HCT116 (cell line): ENCODE results near the gene WFDC1. TPM values are rescaled to one million over a fixed set of nuclear protein-coding genes. Genes with fewer than 3 reads are reported as not detected.

Source experiments
- ATAC-seq: fragments of 200-7000 bp; cut with Tn5 transposase; 2 replicates; pipeline ENCODE4 v1.9.1; 2020; ENCODE audit warnings: mild to moderate bottlenecking, moderate library complexity
- BruUV-seq: library from RNA; stranded (reverse); fragments of 400-500 nt; replicated peaks from 2 replicates; lab custom pipeline; 2021; lab: Mats Ljungman, UMichigan
- CTCF ChIA-PET: fragments of 300-600 bp; sonication (Branson Sonifier 250); formaldehyde crosslinking; loops from one replicate; lab custom pipeline; 2021; ENCODE audit warnings: antibody characterized with exemption; lab: Charles Lee
- POLR2A ChIA-PET: fragments of 300-600, 350-600 bp; sonication (Branson Sonifier 250); formaldehyde crosslinking; loops from one replicate; lab custom pipeline; 2021; ENCODE audit warnings: antibody characterized with exemption; lab: Charles Lee
- RAD21 ChIA-PET, 2 experiments: fragments of 300-600 bp; sonication (Branson Sonifier 250); formaldehyde crosslinking; loops; one replicate each; lab custom pipeline; 2023; ENCODE audit warnings: low total read pairs in 2 of 2; ENCODE audit not compliant: uncharacterized antibody in 2 of 2, unreplicated experiment in 2 of 2, low non-redundant PET in 1 of 2; lab: Charles Lee
- DNase-seq: peaks from one replicate; pipeline ENCODE4 v3.0.0-alpha.2; 2010; ENCODE audit warnings: low read depth, low spot score
- H2AFZ ChIP-seq: fragments of 200-600 bp; shearing (Covaris generic), sonication (generic); 2 replicates; pipeline ENCODE4 v1.6.1; 2017; ENCODE audit warnings: low read depth, mixed run types, mixed read lengths, antibody characterized with exemption, low read length; ENCODE audit not compliant: poor library complexity, severe bottlenecking
- H3K27ac ChIP-seq: 2 replicates; pipeline ENCODE4 v1.5.1; 2012; ENCODE audit warnings: low read depth, low read length
- H3K27me3 ChIP-seq: fragments of 200-600 bp; sonication (generic); 2 replicates; pipeline ENCODE4 v1.6.1; 2016; ENCODE audit warnings: mixed run types, low read length, mixed read lengths; ENCODE audit not compliant: insufficient read depth
- H3K36me3 ChIP-seq, 2 experiments: fragments of 200-500 bp in 1 of 2; fragments of 200-600 bp in 1 of 2; sonication (Bioruptor generic) in 1 of 2; sonication (generic) in 1 of 2; 2 replicates each; pipeline versions ENCODE4 v1.5.1 to v1.6.1; 2014 to 2016; ENCODE audit warnings: low read length in 2 of 2, inconsistent platforms in 1 of 2, mixed read lengths in 1 of 2, mixed run types in 1 of 2; ENCODE audit not compliant: insufficient read depth in 2 of 2, control insufficient read depth in 1 of 2
- H3K4me1 ChIP-seq, 2 experiments: fragments of 200-600 bp in 1 of 2; sonication (generic) in 1 of 2; 2 replicates each; pipeline versions ENCODE4 v1.5.1 to v1.6.1; 2012 to 2017; ENCODE audit warnings: low read length in 2 of 2, inconsistent platforms in 1 of 2, mild to moderate bottlenecking in 1 of 2, mixed read lengths in 1 of 2, mixed run types in 1 of 2, moderate library complexity in 1 of 2; ENCODE audit not compliant: insufficient read depth in 2 of 2, control insufficient read depth in 1 of 2
- H3K4me2 ChIP-seq: fragments of 200-600 bp; sonication (generic); 2 replicates; pipeline ENCODE4 v1.6.1; 2017; ENCODE audit warnings: mixed run types, low read length, mixed read lengths
- H3K4me3 ChIP-seq, 2 experiments: fragments of 200-600 bp in 1 of 2; sonication (generic) in 1 of 2; replicated peaks in 1 of 2; 2 replicates each; pipeline ENCODE4 v1.5.1; 2011 to 2016; ENCODE audit warnings: low read length in 2 of 2, control low read depth in 1 of 2, low read depth in 1 of 2, mild to moderate bottlenecking in 1 of 2, mixed read lengths in 1 of 2, mixed run types in 1 of 2
- H3K79me2 ChIP-seq: fragments of 200-600 bp; sonication (generic); 2 replicates; pipeline ENCODE4 v1.6.1; 2017; ENCODE audit warnings: mild to moderate bottlenecking, mixed run types, low read length, moderate library complexity, mixed read lengths; ENCODE audit not compliant: insufficient read depth
- H3K9ac ChIP-seq: fragments of 200-600 bp; sonication (generic); 2 replicates; pipeline ENCODE4 v1.6.1; 2016; ENCODE audit warnings: low read length, mixed read lengths
- H3K9me2 ChIP-seq: fragments of 200-600 bp; sonication (generic), shearing (Covaris generic); 2 replicates; pipeline ENCODE4 v1.6.1; 2017; ENCODE audit warnings: mixed run types, mild to moderate bottlenecking, moderate library complexity; ENCODE audit not compliant: insufficient read depth
- H3K9me3 ChIP-seq, 2 experiments: fragments of 200-500 bp in 1 of 2; fragments of 200-600 bp in 1 of 2; sonication (Bioruptor generic) in 1 of 2; sonication (generic) in 1 of 2; 2 replicates each; pipeline ENCODE4 v1.6.1; 2014 to 2017; ENCODE audit warnings: low read length in 2 of 2, mixed read lengths in 2 of 2, inconsistent platforms in 1 of 2, low read depth in 1 of 2, mild to moderate bottlenecking in 1 of 2, mixed run types in 1 of 2, moderate library complexity in 1 of 2; ENCODE audit not compliant: control insufficient read depth in 1 of 2, insufficient read depth in 1 of 2
- H4K20me1 ChIP-seq: fragments of 200-600 bp; sonication (generic), shearing (Covaris generic); 2 replicates; pipeline ENCODE4 v1.6.1; 2017; ENCODE audit warnings: mixed run types, mild to moderate bottlenecking, moderate library complexity; ENCODE audit not compliant: insufficient read depth
- ATF3 ChIP-seq: IDR thresholded peaks from 2 replicates; pipeline ENCODE4 v1.6.1; 2012
- CEBPB ChIP-seq: IDR thresholded peaks from 2 replicates; pipeline ENCODE4 v1.6.1; 2012; ENCODE audit warnings: low read depth
- CTCF ChIP-seq, 3 experiments: fragments of 200-600 bp in 1 of 3; sonication (generic) in 1 of 3; IDR thresholded peaks in 2 of 3; conservative IDR thresholded peaks in 1 of 3; 2 replicates each; pipeline ENCODE4 v1.5.1; 2012 to 2017; ENCODE audit warnings: low read depth in 2 of 3, low read length in 2 of 3, antibody characterized with exemption in 1 of 3, borderline replicate concordance in 1 of 3, control low read depth in 1 of 3, mild to moderate bottlenecking in 1 of 3, mixed read lengths in 1 of 3, mixed run types in 1 of 3, moderate library complexity in 1 of 3; ENCODE audit not compliant: insufficient read depth in 1 of 3
- ELF1 ChIP-seq: IDR thresholded peaks from 2 replicates; pipeline ENCODE4 v1.6.1; 2012; ENCODE audit warnings: low read depth, borderline replicate concordance
- EZH2 ChIP-seq: fragments of 200-600 bp; sonication (generic); IDR thresholded peaks from 2 replicates; pipeline ENCODE4 v1.6.1; 2017; ENCODE audit warnings: antibody characterized with exemption, mixed run types
- EZH2phosphoT487 ChIP-seq: fragments of 200-600 bp; IDR thresholded peaks from 2 replicates; pipeline ENCODE4 v1.6.1; 2018; ENCODE audit warnings: antibody characterized with exemption, borderline replicate concordance
- FOSL1 ChIP-seq: IDR thresholded peaks from 2 replicates; pipeline ENCODE4 v1.6.1; 2012; ENCODE audit warnings: low read depth
- JUND ChIP-seq: IDR thresholded peaks from 2 replicates; pipeline ENCODE4 v1.6.1; 2012
- MAX ChIP-seq: IDR thresholded peaks from 2 replicates; pipeline ENCODE4 v1.6.1; 2012
- POLR2AphosphoS5 ChIP-seq: IDR thresholded peaks from 2 replicates; pipeline ENCODE4 v1.6.1; 2011; ENCODE audit warnings: mild to moderate bottlenecking, low read depth, low read length, moderate library complexity
- REST ChIP-seq: IDR thresholded peaks from 2 replicates; pipeline ENCODE4 v1.6.1; 2012; ENCODE audit warnings: low read depth
- SIN3A ChIP-seq: IDR thresholded peaks from 2 replicates; pipeline ENCODE4 v1.6.1; 2012; ENCODE audit warnings: low read depth
- SP1 ChIP-seq: IDR thresholded peaks from 2 replicates; pipeline ENCODE4 v1.6.1; 2012; ENCODE audit warnings: low read depth
- TCF7L2 ChIP-seq: IDR thresholded peaks from 2 replicates; pipeline ENCODE4 v1.7.0; 2011; ENCODE audit warnings: borderline replicate concordance, inconsistent platforms; ENCODE audit not compliant: insufficient read depth, insufficient read length; ENCODE audit errors: extremely low read depth
- YY1 ChIP-seq: IDR thresholded peaks from 2 replicates; pipeline ENCODE4 v1.6.1; 2011; ENCODE audit warnings: low read length, low read depth, moderate library complexity, mild to moderate bottlenecking; ENCODE audit not compliant: insufficient replicate concordance; ENCODE audit errors: extremely low read depth
- ZBTB33 ChIP-seq: IDR thresholded peaks from 2 replicates; pipeline ENCODE4 v1.6.1; 2011; ENCODE audit warnings: mild to moderate bottlenecking, low read length, moderate library complexity; ENCODE audit not compliant: insufficient replicate concordance; ENCODE audit errors: extremely low read depth
- ZFX ChIP-seq: fragments of 450-650 bp; IDR thresholded peaks from 2 replicates; pipeline ENCODE4 v1.6.1; 2017
- ZNF274 ChIP-seq: fragments of 200-500 bp; sonication (Bioruptor generic); IDR thresholded peaks from 2 replicates; pipeline ENCODE4 v1.6.1; 2014; ENCODE audit warnings: mild to moderate bottlenecking, low read depth, low read length, inconsistent platforms
- intact Hi-C: fragments of 100-400 bp; cut with micrococcal nuclease; formaldehyde crosslinking; loops from 2 replicates; pipeline ENCODE4 v1.10.0; 2022
- total RNA-seq: library from RNA; stranded (reverse); gene quantifications from one replicate; pipeline ENCODE4 v1.2.1, GENCODE V29; 2021; ENCODE audit not compliant: unreplicated experiment

Gene WFDC1
- total RNA-seq, 1 experiment from 2014 or later: 0.42 TPM

- Histone ChIP-seq H3K9me2 (no peaks in the 10 kb centered on the region), H3K79me2 (no peaks in the 10 kb centered on the region), H3K9ac (no peak overlapping the region), H3K4me2 (no peak overlapping the region), H3K27ac (no peak overlapping the region), H3K9me3 (no peaks in the 10 kb centered on the region), H4K20me1 (no peaks in the 10 kb centered on the region), H2AFZ (no peak overlapping the region), H3K4me1 (peaks cover 3 to 10% of the 10 kb centered on the region in 2 experiments; a peak in 3 of 4 replicates), H3K4me3 (no peak overlapping the region), H3K27me3 (no peaks in the 10 kb centered on the region), H3K36me3 (no peaks in the 10 kb centered on the region)
- ATAC-seq: no peak
- RAD21 ChIA-PET: no interaction called here
- POLR2A ChIA-PET: interaction anchor here (1.4 kb wide), 1 partner anchor 9 kb away, joined by 4 read pairs; the partner anchor contains the start of gene ATP2C2
- no peak for DNase-seq
- CTCF ChIA-PET: no interaction called here
- TF ChIP-seq ZBTB33: no peak
- TF ChIP-seq YY1: no peak
- no peak for TF ChIP-seq SP1
- TF ChIP-seq REST: no peak
- no peak for TF ChIP-seq ZFX
- no peak for TF ChIP-seq ATF3
- TF ChIP-seq FOSL1: no peak
- TF ChIP-seq CTCF (IDR thresholded peaks at IDR 0.05 in 2 of 3, conservative IDR thresholded peaks at IDR 0.05 in 1 of 3; ENCODE audit: borderline replicate concordance in 1 of 3, insufficient read depth in 1 of 3, low read depth in 2 of 3, low read length in 2 of 3): no peak
- TF ChIP-seq POLR2AphosphoS5: no peak
- TF ChIP-seq JUND: no peak
- TF ChIP-seq ELF1: no peak
- no peak for TF ChIP-seq EZH2phosphoT487
- no peak for TF ChIP-seq EZH2
- no peak for TF ChIP-seq TCF7L2
- no peak for TF ChIP-seq MAX
- TF ChIP-seq ZNF274: no peak
- TF ChIP-seq CEBPB: no peak
- no peak for TF ChIP-seq SIN3A
- BruUV-seq: no TSS peak
- intact Hi-C loops: no loop called here
Measured at GRCh38 chr16:84359326-84359725, 64.6 kb downstream of the WFDC1 start.
